Hepatic stellate cell (primary cell): Measurements from ENCODE around the gene XRCC1.
A peak's percentile ranks its signal among the peaks of the same experiment; 100 is the strongest.
"Not testable (repeated sequence)": the region's sequence is repeated elsewhere in the genome, so short reads cannot be mapped to it uniquely, and the experiment has no call there.

Experiments
- DNase-seq: peaks from one replicate; pipeline ENCODE4 v3.0.0; 2011; ENCODE audit warnings: low spot score

XRCC1 gene

GRCh38 chr19:43519436-43520088 is 55.8 kb downstream of the XRCC1 start:
- peak; percentile 81 for DNase-seq

- no peak for DNase-seq
These were observed 57.3 kb downstream of the XRCC1 start for GRCh38 chr19:43518051-43518450.

GRCh38 chr19:43512399-43512798 is 62.9 kb downstream of the XRCC1 start:
- not testable (repeated sequence) for DNase-seq

GRCh38 chr19:43511324-43511723 is 64.0 kb downstream of the XRCC1 start:
- DNase-seq, result no peak

GRCh38 chr19:43510713-43511112 is 64.6 kb downstream of the XRCC1 start:
- DNase-seq, result no peak

- DNase-seq, result no peak
These were observed 67.4 kb downstream of the XRCC1 start for GRCh38 chr19:43507880-43508279.

GRCh38 chr19:43506629-43507028 is 68.7 kb downstream of the XRCC1 start:
- DNase-seq, result no peak

GRCh38 chr19:43505941-43506340 is 69.4 kb downstream of the XRCC1 start:
- no peak for DNase-seq

- DNase-seq, result no peak
These were observed 70.2 kb downstream of the XRCC1 start for GRCh38 chr19:43505186-43505456.

- DNase-seq, result peak; percentile 58
These were observed 70.7 kb downstream of the XRCC1 start, which contains the start of gene PHLDB3 for GRCh38 chr19:43504426-43505185. Gene PHLDB3 (minus strand): TSS chr19:43504746. CDS start chr19:43504118, 628 bp downstream.

GRCh38 chr19:43503501-43504425 is 71.6 kb downstream of the XRCC1 start:
- peak; percentile 95 for DNase-seq

GRCh38 chr19:43502419-43502976 is 72.8 kb downstream of the XRCC1 start:
- DNase-seq, result no peak

GRCh38 chr19:43501661-43502418 is 73.5 kb downstream of the XRCC1 start:
- no peak for DNase-seq

- DNase-seq, result no peak
These were observed 76.3 kb downstream of the XRCC1 start for GRCh38 chr19:43499042-43499441.

GRCh38 chr19:43498233-43498842 is 77.0 kb downstream of the XRCC1 start:
- DNase-seq, result no peak

- no peak for DNase-seq
These were observed 78.4 kb downstream of the XRCC1 start for GRCh38 chr19:43496960-43497359.

- no peak for DNase-seq
These were observed 80.2 kb downstream of the XRCC1 start for GRCh38 chr19:43495082-43495481.
